GM12801 (cell line): Measurements from ENCODE around the gene GALNT17.

Experiments
- CTCF ChIP-seq: IDR thresholded peaks from one replicate; pipeline ENCODE4 v1.5.1; 2011; ENCODE audit warnings: control low read depth; ENCODE audit not compliant: insufficient read length; ENCODE audit errors: extremely low read depth

The GALNT17 gene

GRCh38 chr7:71649812-71650211, 517.9 kb downstream of the GALNT17 start:
- no peak for TF ChIP-seq CTCF

GRCh38 chr7:71650653-71651337, 518.9 kb downstream of the GALNT17 start:
- no peak for TF ChIP-seq CTCF

- TF ChIP-seq CTCF: no peak
Measured at GRCh38 chr7:71652510-71652909, 520.6 kb downstream of the GALNT17 start.

- TF ChIP-seq CTCF: no peak
Measured at GRCh38 chr7:71657386-71657785, 525.4 kb downstream of the GALNT17 start.

GRCh38 chr7:71659622-71660021, 527.7 kb downstream of the GALNT17 start:
- no peak for TF ChIP-seq CTCF

GRCh38 chr7:71661671-71662224, 529.8 kb downstream of the GALNT17 start:
- TF ChIP-seq CTCF: no peak

GRCh38 chr7:71665716-71666115, 533.8 kb downstream of the GALNT17 start:
- TF ChIP-seq CTCF: no peak
